Uterus (tissue), 2 donors: Measurements from ENCODE around the gene MAP4.

ENCODE experiments used
- POLR2A ChIP-seq, 2 donors: fragments of 450-650 bp; IDR thresholded peaks; one replicate each; pipeline ENCODE4 v1.6.1; 2016; ENCODE audit warnings: antibody characterized with exemption in 2 of 2, mild to moderate bottlenecking in 1 of 2, moderate library complexity in 1 of 2
- TF ChIP-seq, protein P1 (sequence below), 4 experiments: fragments of 200-600 bp in 2 of 4; fragments of 450-650 bp in 2 of 4; sonication (generic) in 2 of 4; IDR thresholded peaks; one replicate each; pipeline ENCODE4 v1.5.1; 2016 to 2019; ENCODE audit warnings: antibody characterized with exemption in 4 of 4, mild to moderate bottlenecking in 2 of 4, moderate library complexity in 1 of 4

DNA sequence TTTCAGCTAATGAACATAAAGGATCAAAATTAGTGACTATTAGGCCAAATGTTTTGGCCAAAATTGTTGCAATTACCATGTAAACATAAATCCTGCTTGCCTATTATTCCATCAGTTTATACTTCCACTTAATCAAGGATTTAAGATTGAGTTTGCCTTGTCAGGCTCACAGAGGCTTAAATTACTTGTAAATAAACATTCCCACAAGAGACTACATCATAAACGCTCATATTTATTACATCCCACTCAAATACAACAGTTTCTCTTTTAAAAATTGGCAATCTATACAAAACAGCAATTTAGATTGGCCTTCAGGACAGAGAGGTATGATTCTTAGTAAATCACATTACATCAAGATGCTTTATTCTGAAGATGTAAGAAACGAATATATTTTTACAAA is 9.9 kb upstream of the MAP4 start:
- TF ChIP-seq, protein P1, sequence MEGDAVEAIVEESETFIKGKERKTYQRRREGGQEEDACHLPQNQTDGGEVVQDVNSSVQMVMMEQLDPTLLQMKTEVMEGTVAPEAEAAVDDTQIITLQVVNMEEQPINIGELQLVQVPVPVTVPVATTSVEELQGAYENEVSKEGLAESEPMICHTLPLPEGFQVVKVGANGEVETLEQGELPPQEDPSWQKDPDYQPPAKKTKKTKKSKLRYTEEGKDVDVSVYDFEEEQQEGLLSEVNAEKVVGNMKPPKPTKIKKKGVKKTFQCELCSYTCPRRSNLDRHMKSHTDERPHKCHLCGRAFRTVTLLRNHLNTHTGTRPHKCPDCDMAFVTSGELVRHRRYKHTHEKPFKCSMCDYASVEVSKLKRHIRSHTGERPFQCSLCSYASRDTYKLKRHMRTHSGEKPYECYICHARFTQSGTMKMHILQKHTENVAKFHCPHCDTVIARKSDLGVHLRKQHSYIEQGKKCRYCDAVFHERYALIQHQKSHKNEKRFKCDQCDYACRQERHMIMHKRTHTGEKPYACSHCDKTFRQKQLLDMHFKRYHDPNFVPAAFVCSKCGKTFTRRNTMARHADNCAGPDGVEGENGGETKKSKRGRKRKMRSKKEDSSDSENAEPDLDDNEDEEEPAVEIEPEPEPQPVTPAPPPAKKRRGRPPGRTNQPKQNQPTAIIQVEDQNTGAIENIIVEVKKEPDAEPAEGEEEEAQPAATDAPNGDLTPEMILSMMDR (IDR thresholded peaks at IDR 0.05): no peak
- no peak for TF ChIP-seq POLR2A (IDR thresholded peaks at IDR 0.05)
